GM21576 (cell line): ENCODE data around the gene SLC44A5.
"Not testable (repeated sequence)": the region's sequence is repeated elsewhere in the genome, so short reads cannot be mapped to it uniquely, and the experiment has no call there.

Experiments
- ATAC-seq: cut with Tn5 transposase; IDR thresholded peaks from one replicate; pipeline ENCODE4 v1.9.1; 2021; ENCODE audit warnings: mild to moderate bottlenecking, moderate library complexity; ENCODE audit not compliant: unreplicated experiment

SLC44A5 gene

GRCh38 chr1:75203415-75204277, 407.3 kb downstream of the SLC44A5 start:
- ATAC-seq, result peak; percentile 83

GRCh38 chr1:75202751-75203150, 408.2 kb downstream of the SLC44A5 start:
- ATAC-seq, result no peak

GRCh38 chr1:75198761-75199160, 412.2 kb downstream of the SLC44A5 start:
- ATAC-seq, result no peak

GRCh38 chr1:75198163-75198562, 412.8 kb downstream of the SLC44A5 start:
- no peak for ATAC-seq

- no peak for ATAC-seq
Measured at GRCh38 chr1:75188892-75189291, 422.0 kb downstream of the SLC44A5 start.

- ATAC-seq, result not testable (repeated sequence)
Measured at GRCh38 chr1:75181214-75181955, 429.5 kb downstream of the SLC44A5 start.

- ATAC-seq, result no peak
Measured at GRCh38 chr1:75174031-75174760, 436.7 kb downstream of the SLC44A5 start.

GRCh38 chr1:75172556-75172955, 438.4 kb downstream of the SLC44A5 start:
- no peak for ATAC-seq

GRCh38 chr1:75171876-75172275, 439.0 kb downstream of the SLC44A5 start:
- ATAC-seq, result no peak

- ATAC-seq, result no peak
Measured at GRCh38 chr1:75170981-75171380, 439.9 kb downstream of the SLC44A5 start.

- ATAC-seq, result no peak
Measured at GRCh38 chr1:75170011-75170410, 440.9 kb downstream of the SLC44A5 start.

- no peak for ATAC-seq
Measured at GRCh38 chr1:75166821-75167220, 444.1 kb downstream of the SLC44A5 start.

- ATAC-seq, result no peak
Measured at GRCh38 chr1:75165264-75165663, 445.6 kb downstream of the SLC44A5 start.

- no peak for ATAC-seq
Measured at GRCh38 chr1:75159154-75159553, 451.8 kb downstream of the SLC44A5 start.
